Smooth muscle cell (in vitro differentiated cells): ENCODE results near the gene CCDC102A. TPM values are rescaled to one million over a fixed set of nuclear protein-coding genes. Genes with fewer than 3 reads are reported as not detected.

Source experiments
- DNase-seq: peaks from one replicate; lab custom pipeline; 2025; ENCODE audit not compliant: unreplicated experiment; lab: John Stamatoyannopoulos, UW
- H2AFZ ChIP-seq: fragments of 200-600 bp; sonication (generic); 2 replicates; pipeline ENCODE4 v1.6.0; 2016; ENCODE audit warnings: antibody characterized with exemption, low read depth, mild to moderate bottlenecking
- H3F3A ChIP-seq: fragments of 200-600 bp; sonication (generic); 2 replicates; pipeline ENCODE4 v1.6.0; 2017; ENCODE audit warnings: antibody characterized with exemption, low read depth
- H3K27ac ChIP-seq: fragments of 200-600 bp; sonication (generic); 2 replicates; pipeline ENCODE4 v1.5.1; 2016; ENCODE audit warnings: low read depth, mild to moderate bottlenecking
- H3K27me3 ChIP-seq: fragments of 200-600 bp; sonication (generic); 2 replicates; pipeline ENCODE4 v1.6.1; 2016; ENCODE audit warnings: low read depth, mild to moderate bottlenecking
- H3K36me3 ChIP-seq: fragments of 200-600 bp; sonication (generic); 2 replicates; pipeline ENCODE4 v1.5.1; 2016; ENCODE audit warnings: low read depth
- H3K4me1 ChIP-seq: fragments of 200-600 bp; sonication (generic); 2 replicates; pipeline ENCODE4 v1.5.1; 2016; ENCODE audit warnings: low read depth
- H3K4me2 ChIP-seq: fragments of 200-600 bp; sonication (generic); 2 replicates; pipeline ENCODE4 v1.6.0; 2016; ENCODE audit warnings: mild to moderate bottlenecking
- H3K4me3 ChIP-seq: fragments of 200-600 bp; sonication (generic); 2 replicates; pipeline ENCODE4 v1.5.1; 2016; ENCODE audit warnings: mild to moderate bottlenecking
- H3K79me2 ChIP-seq: fragments of 200-600 bp; sonication (generic); 2 replicates; pipeline ENCODE4 v1.6.0; 2016; ENCODE audit warnings: low read depth, mild to moderate bottlenecking
- H3K9ac ChIP-seq: fragments of 200-600 bp; sonication (generic); 2 replicates; pipeline ENCODE4 v1.6.0; 2016; ENCODE audit warnings: low read depth
- H3K9me3 ChIP-seq: fragments of 200-600 bp; sonication (generic); replicated peaks from 2 replicates; pipeline ENCODE4 v1.5.1; 2016; ENCODE audit warnings: low read depth
- H4K20me1 ChIP-seq: fragments of 200-600 bp; sonication (generic); 2 replicates; pipeline ENCODE4 v1.6.0; 2016; ENCODE audit warnings: low read depth
- CTCF ChIP-seq: fragments of 200-600 bp; sonication (generic); IDR thresholded peaks from 2 replicates; pipeline ENCODE4 v1.5.1; 2017; ENCODE audit warnings: borderline replicate concordance, mild to moderate bottlenecking, antibody characterized with exemption; ENCODE audit not compliant: insufficient read depth, poor library complexity, severe bottlenecking
- WGBS: methylation state at CpG from one replicate; pipeline ENCODE4 v1.1.7; 2016; ENCODE audit warnings: low lambda C conversion rate; 5-methylcytosine and 5-hydroxymethylcytosine counted together
- polyA plus RNA-seq: library from polyadenylated mRNA; unstranded; fragments of >200 nt; fragmentation: Nextera tagmentation; extraction: Ambion mirVana; gene quantifications from 2 replicates; pipeline ENCODE4 v1.2.1, GENCODE V29; 2016
- total RNA-seq: library from RNA; depleted of rRNA; stranded (reverse); fragments of >200 nt; gene quantifications from 2 replicates; pipeline ENCODE4 v1.2.3, GENCODE V29; 2014

Gene CCDC102A
- total and polyA plus RNA-seq, 2 experiments from 2014 or later, result 10.8 to 25.3 TPM

- Histone ChIP-seq H2AFZ (no peak overlapping the region), H3K4me2 (no peak overlapping the region), H3K9me3 (no peaks in the 10 kb centered on the region), H3K27me3 (no peaks in the 10 kb centered on the region), H3K4me1 (no peaks in the 10 kb centered on the region), H3K4me3 (no peak overlapping the region), H3K9ac (no peak overlapping the region), H3K27ac (no peak overlapping the region), H3K36me3 (no peaks in the 10 kb centered on the region), H3K79me2 (no peaks in the 10 kb centered on the region), H3F3A (no peaks in the 10 kb centered on the region), H4K20me1 (no peaks in the 10 kb centered on the region)
- WGBS, result 85% methylated on average over 13 of the region's 13 CpGs
- TF ChIP-seq CTCF, result no peak
- no peak for DNase-seq
Observed at GRCh38 chr16:57497121-57497520, 39.2 kb downstream of the CCDC102A start.

DNA sequence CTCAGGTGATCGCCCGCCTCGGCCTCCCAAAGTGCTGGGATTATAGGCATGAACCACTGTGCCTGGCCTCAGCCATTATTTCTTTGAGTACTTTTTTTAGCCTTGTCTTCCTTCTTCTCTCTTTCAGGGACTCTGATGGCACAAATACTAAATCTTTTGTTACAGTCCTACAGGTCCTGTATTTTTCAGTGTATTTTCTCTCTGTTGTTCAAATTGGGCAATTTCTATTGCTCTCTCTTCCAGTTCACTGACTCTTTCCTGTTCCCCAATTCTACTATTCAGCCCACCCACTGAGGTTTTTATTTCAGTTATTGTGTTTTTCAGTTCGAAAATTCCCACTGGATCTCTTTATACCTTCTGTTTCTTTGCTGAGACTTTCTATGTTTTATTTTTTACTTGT is 42.6 kb downstream of the CCDC102A start:
- Histone ChIP-seq H3K27ac (no peak overlapping the region), H3K79me2 (no peaks in the 10 kb centered on the region), H2AFZ (no peak overlapping the region), H3K36me3 (no peaks in the 10 kb centered on the region), H3F3A (no peaks in the 10 kb centered on the region), H3K9ac (no peak overlapping the region), H3K9me3 (no peaks in the 10 kb centered on the region), H4K20me1 (no peaks in the 10 kb centered on the region), H3K27me3 (no peaks in the 10 kb centered on the region), H3K4me2 (no peak overlapping the region), H3K4me1 (no peaks in the 10 kb centered on the region), H3K4me3 (no peak overlapping the region)
- WGBS, result 99% methylated on average over 4 of the region's 4 CpGs
- DNase-seq, result no peak
- no peak for TF ChIP-seq CTCF

- H3K79me2 ChIP-seq, result peaks cover 22% of the 10 kb centered on the region
- no peaks in the 10 kb centered on the region for H3K4me1 ChIP-seq
- H3K9ac ChIP-seq, result no peak overlapping the region
- H4K20me1 ChIP-seq, result peaks cover 8% of the 10 kb centered on the region
- H3K9me3 ChIP-seq, result no peaks in the 10 kb centered on the region
- no peak overlapping the region for H3K4me3 ChIP-seq
- H3K36me3 ChIP-seq, result no peaks in the 10 kb centered on the region
- no peak for TF ChIP-seq CTCF
- no peaks in the 10 kb centered on the region for H3F3A ChIP-seq
- H3K4me2 ChIP-seq, result no peak overlapping the region
- DNase-seq, result no peak
- no peak overlapping the region for H3K27ac ChIP-seq
- H2AFZ ChIP-seq, result no peak overlapping the region
- WGBS, result 97% methylated on average over 5 of the region's 5 CpGs
- H3K27me3 ChIP-seq, result no peaks in the 10 kb centered on the region
Observed at GRCh38 chr16:57489229-57489628, 47.1 kb downstream of the CCDC102A start.
